ENCODE results near the gene RSPH6A.

The RSPH6A gene

GRCh38 chr19:45824041-45824471 lies 8.9 kb upstream of the RSPH6A start:
- CTCF ChIA-PET: interaction anchor here (1.1 to 15.5 kb wide), 5 partner anchors 7 to 59 kb away, joined by 4 to 231 read pairs (median 5); partner anchors contain the start of gene RSPH6A
- H3K4me3 ChIP-seq (ENCODE audit: low read depth, low read length): no peak overlapping the region
- no peak for TF ChIP-seq CTCF (IDR thresholded peaks at IDR 0.05; ENCODE audit: insufficient read depth, low read length, missing control alignments)
- POLR2A ChIA-PET: interaction anchor here (0.5 kb wide), 1 partner anchor 53 kb away, joined by 3 read pairs; no protein-coding TSS in a partner anchor
- no peak for DNase-seq (ENCODE audit: low read depth, low spot score)

- no peak for TF ChIP-seq CTCF (IDR thresholded peaks at IDR 0.05; ENCODE audit: insufficient read depth, low read length, missing control alignments)
- no peak for DNase-seq (ENCODE audit: low read depth, low spot score)
- H3K4me3 ChIP-seq (ENCODE audit: low read depth, low read length): no peak overlapping the region
- POLR2A ChIA-PET: no interaction called here
- CTCF ChIA-PET: interaction anchor here (0.9 to 1.8 kb wide), 6 partner anchors 9 to 54 kb away, joined by 3 to 5 read pairs (median 4); partner anchors contain the start of gene SIX5
Measured at GRCh38 chr19:45823182-45823581, 8.1 kb upstream of the RSPH6A start.

GRCh38 chr19:45822716-45823115 lies 7.6 kb upstream of the RSPH6A start:
- TF ChIP-seq CTCF (IDR thresholded peaks at IDR 0.05; ENCODE audit: insufficient read depth, low read length, missing control alignments): no peak
- H3K4me3 ChIP-seq (ENCODE audit: low read depth, low read length): no peak overlapping the region
- DNase-seq (ENCODE audit: low read depth, low spot score): no peak
- ChIA-PET CTCF (interaction anchor here (0.9 to 10.8 kb wide), 5 partner anchors 9 to 54 kb away, joined by 3 to 231 read pairs (median 3); partner anchors contain the start of gene SIX5), POLR2A (no interaction called here)

- CTCF ChIA-PET: interaction anchor here (0.8 to 10.8 kb wide), 4 partner anchors 10 to 28 kb away, joined by 4 to 231 read pairs (median 30); no protein-coding TSS in a partner anchor
- DNase-seq (ENCODE audit: low read depth, low spot score): no peak
- no peak for TF ChIP-seq CTCF (IDR thresholded peaks at IDR 0.05; ENCODE audit: insufficient read depth, low read length, missing control alignments)
- POLR2A ChIA-PET: no interaction called here
- no peak overlapping the region for H3K4me3 ChIP-seq (ENCODE audit: low read depth, low read length)
Measured at GRCh38 chr19:45821570-45821969, 6.5 kb upstream of the RSPH6A start.

GRCh38 chr19:45821103-45821521 lies 6.0 kb upstream of the RSPH6A start:
- no peak for DNase-seq (ENCODE audit: low read depth, low spot score)
- CTCF ChIA-PET: interaction anchor here (0.8 to 10.8 kb wide), 5 partner anchors 10 to 63 kb away, joined by 4 to 231 read pairs (median 52); partner anchors contain the start of gene IRF2BP1
- TF ChIP-seq CTCF (IDR thresholded peaks at IDR 0.05; ENCODE audit: insufficient read depth, low read length, missing control alignments): no peak
- H3K4me3 ChIP-seq (ENCODE audit: low read depth, low read length): no peak overlapping the region
- POLR2A ChIA-PET: no interaction called here

DNA sequence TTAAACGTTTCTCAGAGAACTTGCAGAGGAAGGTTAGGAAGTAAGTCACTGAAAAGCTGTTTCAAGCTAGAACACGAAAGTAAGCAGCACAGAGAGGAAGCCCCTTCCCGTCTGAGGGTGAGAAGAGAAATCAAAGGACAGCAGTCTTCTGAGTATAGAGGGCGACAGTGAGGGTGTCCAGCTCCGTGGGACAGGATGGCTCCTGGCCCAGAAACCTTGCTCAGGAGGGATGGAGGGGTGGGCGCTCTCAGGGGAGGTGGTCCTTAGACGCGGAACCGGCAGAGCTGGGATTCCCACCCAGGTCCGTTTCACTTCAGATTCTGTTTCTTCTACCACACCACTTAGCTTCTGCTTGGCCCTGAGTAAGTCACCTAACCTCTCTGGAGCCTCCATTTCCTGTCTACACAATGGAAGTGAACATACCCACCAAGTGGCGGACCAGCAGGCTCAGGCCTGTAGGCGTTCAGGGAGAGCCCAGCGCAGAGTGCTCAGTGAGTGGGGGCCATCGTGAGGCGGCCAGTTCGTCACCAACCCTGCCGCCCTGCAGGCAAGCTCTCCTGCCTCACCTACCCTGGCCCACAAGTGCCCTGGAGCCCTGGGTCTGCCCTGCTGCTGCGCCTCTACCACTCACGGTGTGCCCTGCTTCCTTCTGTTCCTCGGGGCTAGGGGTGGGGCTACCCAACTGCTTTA lies 5.5 kb upstream of the RSPH6A start:
- POLR2A ChIA-PET: no interaction called here
- no peak overlapping the region for H3K4me3 ChIP-seq (ENCODE audit: low read depth, low read length)
- CTCF ChIA-PET: interaction anchor here (1.0 to 10.8 kb wide), 8 partner anchors 9 to 190 kb away, joined by 3 to 231 read pairs (median 30); partner anchors contain the start of gene IRF2BP1
- no peak for TF ChIP-seq CTCF (IDR thresholded peaks at IDR 0.05; ENCODE audit: insufficient read depth, low read length, missing control alignments)
- no peak for DNase-seq (ENCODE audit: low read depth, low spot score)
